Suprapubic skin (tissue), 3 donors: ENCODE results near the gene BTNL9.

Experiments
- POLR2AphosphoS5 ChIP-seq, 3 donors: sonication (generic); formaldehyde crosslinking; IDR thresholded peaks; one replicate each; pipeline ENCODE4 v1.6.1; 2017; ENCODE audit warnings: antibody characterized with exemption in 3 of 3
- TF ChIP-seq, protein P1 (sequence below), 2 donors: fragments of 200-600 bp in 1 of 2; fragments of 450-650 bp in 1 of 2; sonication (generic) in 1 of 2; IDR thresholded peaks; one replicate each; pipeline ENCODE4 v1.5.1; 2016 to 2019; ENCODE audit warnings: antibody characterized with exemption in 2 of 2, mild to moderate bottlenecking in 1 of 2, moderate library complexity in 1 of 2

DNA sequence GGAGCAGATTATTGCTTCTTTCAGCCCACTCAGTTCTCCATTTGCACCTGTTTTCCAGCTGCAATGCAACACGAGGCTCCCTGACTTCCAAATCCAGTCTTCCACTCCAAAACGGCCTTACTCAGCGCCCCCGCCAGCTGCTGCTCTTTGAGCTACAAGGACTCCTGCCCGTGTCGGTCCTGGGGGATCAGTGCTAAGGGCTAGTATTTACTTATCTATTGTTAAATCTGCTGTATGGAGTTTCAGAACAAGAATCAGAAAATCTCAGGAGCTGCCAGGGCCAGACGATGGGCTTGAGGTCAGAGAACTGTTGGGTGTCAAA lies 46.8 kb downstream of the BTNL9 start:
- TF ChIP-seq, protein P1, sequence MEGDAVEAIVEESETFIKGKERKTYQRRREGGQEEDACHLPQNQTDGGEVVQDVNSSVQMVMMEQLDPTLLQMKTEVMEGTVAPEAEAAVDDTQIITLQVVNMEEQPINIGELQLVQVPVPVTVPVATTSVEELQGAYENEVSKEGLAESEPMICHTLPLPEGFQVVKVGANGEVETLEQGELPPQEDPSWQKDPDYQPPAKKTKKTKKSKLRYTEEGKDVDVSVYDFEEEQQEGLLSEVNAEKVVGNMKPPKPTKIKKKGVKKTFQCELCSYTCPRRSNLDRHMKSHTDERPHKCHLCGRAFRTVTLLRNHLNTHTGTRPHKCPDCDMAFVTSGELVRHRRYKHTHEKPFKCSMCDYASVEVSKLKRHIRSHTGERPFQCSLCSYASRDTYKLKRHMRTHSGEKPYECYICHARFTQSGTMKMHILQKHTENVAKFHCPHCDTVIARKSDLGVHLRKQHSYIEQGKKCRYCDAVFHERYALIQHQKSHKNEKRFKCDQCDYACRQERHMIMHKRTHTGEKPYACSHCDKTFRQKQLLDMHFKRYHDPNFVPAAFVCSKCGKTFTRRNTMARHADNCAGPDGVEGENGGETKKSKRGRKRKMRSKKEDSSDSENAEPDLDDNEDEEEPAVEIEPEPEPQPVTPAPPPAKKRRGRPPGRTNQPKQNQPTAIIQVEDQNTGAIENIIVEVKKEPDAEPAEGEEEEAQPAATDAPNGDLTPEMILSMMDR (IDR thresholded peaks at IDR 0.05), result no peak
- TF ChIP-seq POLR2AphosphoS5 (IDR thresholded peaks at IDR 0.05), result no peak
